GM08714 (cell line): ENCODE data around the gene EMX1.

Experiments
- H3K4me3 ChIP-seq: fragments of 200-500 bp; sonication (Bioruptor generic); 2 replicates; pipeline ENCODE4 v1.5.1; 2014; ENCODE audit warnings: mild to moderate bottlenecking, low read length, inconsistent platforms
- ZNF274 ChIP-seq: IDR thresholded peaks from 2 replicates; pipeline ENCODE4 v1.6.1; 2012; ENCODE audit warnings: mild to moderate bottlenecking, low read depth, low read length

The EMX1 gene

DNA sequence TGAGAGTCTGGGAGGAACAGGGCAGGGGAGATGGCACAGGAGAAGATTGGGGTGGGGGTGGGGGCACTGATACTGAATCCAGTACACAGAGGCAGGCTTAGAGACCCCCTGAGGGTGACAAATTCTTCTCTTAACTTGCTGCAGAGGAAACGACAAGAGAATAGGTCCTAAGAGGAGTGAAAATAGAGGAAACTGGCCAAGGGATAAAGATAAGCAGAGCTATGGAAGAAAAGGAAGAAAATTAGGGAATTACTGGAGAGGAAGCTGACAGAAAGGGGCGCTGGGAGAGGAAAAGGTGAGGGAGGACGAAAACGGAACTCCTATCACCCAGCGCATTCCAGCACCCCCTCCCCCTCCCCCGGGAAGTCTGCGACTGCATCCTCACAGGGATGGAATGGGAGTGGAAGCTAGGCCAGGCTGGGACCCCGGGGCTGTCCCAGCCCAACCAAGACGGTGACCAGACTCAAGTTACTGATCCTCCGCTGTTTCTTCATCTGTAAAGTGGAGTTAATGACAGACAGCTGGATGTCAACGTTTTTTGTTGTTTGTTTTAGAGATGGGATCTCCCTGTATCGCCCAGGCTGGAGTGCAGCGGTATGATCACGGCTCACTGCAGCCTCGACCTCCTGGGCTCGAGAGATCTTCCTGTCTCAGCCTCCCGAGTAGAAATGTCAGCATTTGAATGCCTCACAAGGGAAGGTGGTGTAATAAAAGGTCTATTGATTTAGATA is 2.6 kb upstream of the EMX1 start:
- no peak overlapping the region; the same call in 1 of the 2 replicates for H3K4me3 ChIP-seq
- no peak for TF ChIP-seq ZNF274

- peak overlapping the region; percentile 58 for H3K4me3 ChIP-seq
- TF ChIP-seq ZNF274 = no peak
Observed at GRCh38 chr2:72915320-72915906, 1.9 kb upstream of the EMX1 start.

DNA sequence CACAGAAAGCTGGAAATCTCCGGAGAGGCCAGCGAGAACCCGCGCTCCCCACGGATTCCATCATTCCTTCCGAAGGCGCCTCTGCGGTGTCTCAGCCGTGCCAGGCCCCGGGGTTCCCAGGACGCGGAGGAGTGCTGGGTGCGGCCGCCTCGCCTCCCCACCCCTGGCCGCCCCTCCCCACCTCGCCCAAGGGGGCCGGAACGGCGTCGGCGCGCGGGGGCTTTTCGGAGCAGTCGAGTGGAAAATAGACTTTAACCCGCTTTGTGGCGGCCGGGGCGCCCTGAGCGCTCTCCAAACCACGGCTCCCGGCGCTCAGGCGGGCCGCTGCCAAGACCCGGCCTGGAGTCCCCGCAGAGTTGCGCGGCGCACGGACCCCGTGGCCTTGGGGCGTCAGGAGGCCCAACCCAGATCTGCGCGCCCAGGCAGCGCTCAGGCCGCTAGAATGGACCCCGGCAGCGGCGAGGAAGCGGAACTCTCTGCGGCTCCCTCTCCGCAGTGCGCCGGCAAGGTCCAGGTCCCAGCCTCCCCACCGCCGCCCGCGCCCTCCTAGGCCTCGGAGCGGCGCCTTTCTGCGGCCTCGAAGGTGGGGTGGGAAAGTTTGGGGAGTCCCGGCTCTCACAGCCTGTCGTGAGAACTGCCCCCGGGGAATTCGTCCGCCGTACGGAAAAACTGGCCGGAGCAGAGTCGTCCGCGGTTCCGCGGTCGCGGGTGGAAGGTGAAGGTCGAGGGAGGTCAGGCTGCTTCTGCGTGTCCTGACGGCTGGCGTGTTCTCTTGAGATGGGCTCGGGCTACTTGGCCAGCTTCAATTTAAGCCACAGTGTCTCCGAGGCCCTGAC is 1.2 kb upstream of the EMX1 start:
- H3K4me3 ChIP-seq = peak overlapping the region; percentile 58
- TF ChIP-seq ZNF274 = no peak

DNA sequence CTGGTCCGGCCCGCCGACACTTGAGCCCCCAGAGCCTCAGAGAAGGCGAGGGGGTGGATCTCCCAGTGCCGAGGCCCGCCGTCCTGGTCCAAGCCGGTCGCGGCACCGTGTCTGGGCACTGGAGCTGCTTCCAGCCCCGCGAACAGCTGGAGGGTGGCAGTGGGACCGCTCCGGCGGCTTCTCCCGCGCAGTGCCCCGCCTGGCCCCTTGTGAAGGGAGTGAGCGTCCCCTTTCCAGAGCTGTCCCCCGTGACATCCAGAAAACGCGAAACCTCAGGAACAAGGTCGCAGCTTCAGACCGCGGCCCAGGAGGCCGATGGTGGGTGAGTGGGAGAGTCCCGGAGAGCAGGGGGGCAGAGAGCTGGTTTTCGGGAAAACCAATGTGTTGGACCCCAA is 579 bp upstream of the EMX1 start:
- H3K4me3 ChIP-seq = peak overlapping the region; percentile 53; the same call in 1 of the 2 replicates

GRCh38 chr2:72917877-72918553 is 696 bp downstream of the EMX1 start:
- H3K4me3 ChIP-seq = peak overlapping the region; percentile 48; the same call in 1 of the 2 replicates
- TF ChIP-seq ZNF274 = no peak

More for the DNA sequence above, 579 bp upstream of the EMX1 start:
- TF ChIP-seq ZNF274 = no peak

DNA sequence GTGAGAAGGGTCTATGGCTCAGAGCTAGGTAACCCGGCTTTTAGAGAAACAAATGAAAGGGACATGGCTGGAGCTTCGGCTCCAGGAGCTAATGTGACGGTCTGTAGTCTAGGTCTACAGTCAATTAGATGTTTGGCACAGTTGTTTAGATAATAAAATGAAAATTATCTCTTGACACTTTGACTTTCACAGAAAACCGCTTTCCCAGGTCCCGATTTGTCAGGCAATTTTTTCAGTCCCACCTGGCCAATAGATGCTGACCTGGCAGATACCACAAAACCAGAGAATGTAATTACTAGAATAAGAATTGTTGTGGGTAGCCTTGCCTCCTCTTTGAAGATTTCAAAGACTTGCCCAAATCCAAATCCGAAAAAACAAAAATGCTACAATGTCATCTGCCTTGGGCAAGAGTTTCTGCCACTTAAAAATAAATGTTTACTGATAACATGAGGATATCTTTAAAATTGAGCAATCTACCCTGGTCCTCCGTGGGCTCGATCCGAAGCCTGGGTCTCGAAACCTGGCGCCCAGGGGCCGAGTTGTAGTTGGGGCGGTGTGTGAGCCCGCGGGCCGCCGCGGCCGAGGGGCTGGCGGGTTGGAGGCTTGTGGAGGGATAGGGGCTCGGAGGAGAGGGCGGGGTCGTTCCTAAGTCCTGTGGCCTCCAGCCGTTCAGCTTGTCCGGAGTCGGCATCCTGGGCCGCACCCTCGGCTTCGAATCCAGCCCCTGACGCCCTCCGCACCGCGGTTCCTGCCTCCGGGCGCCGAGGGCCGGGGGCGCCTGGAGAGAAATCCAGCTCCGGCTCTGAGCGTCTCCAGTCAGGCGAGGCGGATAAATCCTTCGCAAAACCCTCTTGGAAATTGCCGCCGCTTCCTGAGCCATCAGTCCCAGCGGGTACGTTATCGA is 2.3 kb downstream of the EMX1 start:
- no peak for TF ChIP-seq ZNF274
- peak overlapping the region; percentile 48 for H3K4me3 ChIP-seq

- no peak for TF ChIP-seq ZNF274
- H3K4me3 ChIP-seq = peak overlapping the region; percentile 22; the same call in 1 of the 2 replicates
Observed at GRCh38 chr2:72920318-72921087, 3.2 kb downstream of the EMX1 start.

- peak overlapping the region; percentile 22; the same call in 1 of the 2 replicates for H3K4me3 ChIP-seq
- no peak for TF ChIP-seq ZNF274
Observed at GRCh38 chr2:72921088-72921851, 4.0 kb downstream of the EMX1 start.

GRCh38 chr2:72921853-72922252 is 4.5 kb downstream of the EMX1 start:
- TF ChIP-seq ZNF274 = no peak

GRCh38 chr2:72923833-72924352 is 6.6 kb downstream of the EMX1 start:
- TF ChIP-seq ZNF274 = no peak
- H3K4me3 ChIP-seq = no peak overlapping the region; the same call in 1 of the 2 replicates

More at GRCh38 chr2:72921853-72922252, 4.5 kb downstream of the EMX1 start:
- no peak overlapping the region for H3K4me3 ChIP-seq
